ENCODE measurements around the gene SELENOW. TPM values are rescaled to one million over a fixed set of nuclear protein-coding genes. Genes with fewer than 3 reads are reported as not detected.
"Not testable (repeated sequence)": the region's sequence is repeated elsewhere in the genome, so short reads cannot be mapped to it uniquely, and the experiment has no call there.

Gene SELENOW
- total and polyA plus RNA-seq, 7 donors, result 329 to 3,138 (median 1,579) TPM

- no peaks in the 10 kb centered on the region for H3K9me3 ChIP-seq
- no peaks in the 10 kb centered on the region for H3K36me3 ChIP-seq
- DNase-seq, result no peak
Measured at GRCh38 chr19:47797996-47798903, 19.7 kb downstream of the SELENOW start.

GRCh38 chr19:47798904-47799266, 20.4 kb downstream of the SELENOW start:
- Histone ChIP-seq H3K4me3 (no peak overlapping the region), H3K27me3 (no peaks in the 10 kb centered on the region), H3K27ac (no peak overlapping the region), H3K36me3 (no peaks in the 10 kb centered on the region), H3K4me1 (no peaks in the 10 kb centered on the region), H3K9me3 (no peaks in the 10 kb centered on the region)
- no peak for TF ChIP-seq POLR2A (IDR thresholded peaks at IDR 0.05)
- no peak for TF ChIP-seq EP300 (IDR thresholded peaks at IDR 0.05)
- WGBS, 2 donors, result 85 to 92% methylated on average over 4 of the region's 4 CpGs
- DNase-seq, result no peak
- intact Hi-C loops (cut with DNase I), result no loop called here

More at GRCh38 chr19:47797996-47798903, 19.7 kb downstream of the SELENOW start:
- intact Hi-C loops (cut with DNase I), result no loop called here
- Histone ChIP-seq H3K27ac (no peak overlapping the region), H3K27me3 (no peaks in the 10 kb centered on the region), H3K4me1 (no peaks in the 10 kb centered on the region), H3K4me3 (no peak overlapping the region)
- TF ChIP-seq CTCF (IDR thresholded peaks at IDR 0.05) (no peak), EP300 (IDR thresholded peaks at IDR 0.05) (no peak), POLR2A (IDR thresholded peaks at IDR 0.05) (no peak), POLR2AphosphoS5 (IDR thresholded peaks at IDR 0.05) (no peak)
- WGBS, 2 donors, result 50 to 65% methylated on average over 14 of the region's 14 CpGs

- H3K36me3 ChIP-seq, result no peaks in the 10 kb centered on the region
- no peak overlapping the region for H3K27ac ChIP-seq
- H3K4me3 ChIP-seq, result no peak overlapping the region
- no peaks in the 10 kb centered on the region for H3K9me3 ChIP-seq
- WGBS, 2 donors, result 95 to 96% methylated on average over 4 of the region's 4 CpGs
- intact Hi-C loops (cut with DNase I), result no loop called here
- no peaks in the 10 kb centered on the region for H3K4me1 ChIP-seq
- H3K27me3 ChIP-seq, result no peaks in the 10 kb centered on the region
- no peak for DNase-seq
- no peak for TF ChIP-seq POLR2AphosphoS5 (IDR thresholded peaks at IDR 0.05)
- no peak for TF ChIP-seq POLR2A (IDR thresholded peaks at IDR 0.05)
- TF ChIP-seq CTCF (IDR thresholded peaks at IDR 0.05), result no peak
- no peak for TF ChIP-seq EP300 (IDR thresholded peaks at IDR 0.05)
Measured at GRCh38 chr19:47801270-47801669, 22.8 kb downstream of the SELENOW start.

DNA sequence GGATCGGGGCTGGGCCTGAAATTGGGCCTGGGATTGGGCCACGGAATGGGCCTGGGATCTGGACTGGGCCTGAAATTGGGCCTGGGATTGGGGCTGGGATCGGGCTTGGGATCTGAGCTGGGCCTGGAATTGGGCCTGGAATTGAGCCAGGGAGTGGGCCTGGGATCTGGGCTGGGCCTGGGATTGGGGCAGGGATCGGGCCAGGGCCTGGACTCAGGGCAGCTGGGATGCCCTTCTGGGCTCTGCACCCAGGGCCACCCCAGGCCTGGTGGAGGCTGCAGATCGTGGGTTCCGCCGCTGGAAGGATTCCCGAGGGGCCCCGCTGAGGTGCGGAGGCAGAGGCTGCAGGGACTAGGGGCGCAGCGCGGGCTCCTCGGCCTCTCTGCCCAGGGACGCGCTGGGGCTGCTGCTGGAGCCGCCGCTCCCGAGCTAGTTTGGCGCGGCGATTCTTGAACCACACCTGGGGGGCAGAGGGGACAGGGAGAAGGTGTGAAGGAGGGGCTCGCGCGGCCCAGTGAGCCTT, 24.1 kb downstream of the SELENOW start:
- WGBS, 2 donors, result 92 to 96% methylated on average over 23 to 25 of the region's 25 CpGs
- H3K27ac ChIP-seq, result no peak overlapping the region
- no peak for DNase-seq
- TF ChIP-seq POLR2AphosphoS5 (IDR thresholded peaks at IDR 0.05), result no peak
- no peak for TF ChIP-seq EP300 (IDR thresholded peaks at IDR 0.05)
- TF ChIP-seq CTCF (IDR thresholded peaks at IDR 0.05), result no peak
- no peak for TF ChIP-seq POLR2A (IDR thresholded peaks at IDR 0.05)
- no peaks in the 10 kb centered on the region for H3K4me1 ChIP-seq
- H3K4me3 ChIP-seq, result no peak overlapping the region
- intact Hi-C loops (cut with DNase I), result no loop called here
- H3K9me3 ChIP-seq, result no peaks in the 10 kb centered on the region
- no peaks in the 10 kb centered on the region for H3K36me3 ChIP-seq
- H3K27me3 ChIP-seq, result no peaks in the 10 kb centered on the region

DNA sequence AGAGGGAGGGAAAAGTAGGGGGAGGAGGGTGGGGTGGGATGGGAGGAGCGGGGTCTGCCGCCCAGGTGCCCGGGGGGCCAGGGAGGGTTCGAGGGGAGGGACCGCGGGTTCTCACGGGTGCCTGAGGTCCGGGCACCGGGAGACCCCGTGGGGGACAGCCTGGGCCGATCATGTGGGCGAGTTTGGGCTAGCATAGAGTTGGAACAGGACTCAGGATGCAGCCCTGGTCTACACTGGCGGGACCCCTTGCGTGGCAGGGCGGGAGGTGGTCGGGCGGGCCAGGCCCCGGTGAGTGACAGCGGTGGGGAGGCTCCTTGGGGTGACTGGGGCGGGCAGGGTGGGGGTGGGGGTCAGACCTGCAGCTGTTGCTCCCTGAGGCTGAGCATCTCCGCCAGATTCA, 24.6 kb downstream of the SELENOW start:
- 87 to 88% methylated on average over 21 of the region's 21 CpGs for WGBS, 2 donors
- intact Hi-C loops (cut with DNase I); H3K4me1 ChIP-seq; H3K9me3 ChIP-seq; H3K27ac ChIP-seq; H3K27me3 ChIP-seq; H3K4me3 ChIP-seq; H3K36me3 ChIP-seq; DNase-seq: not testable (repeated sequence)

GRCh38 chr19:47803671-47804070, 25.2 kb downstream of the SELENOW start:
- H3K27ac ChIP-seq; DNase-seq; H3K9me3 ChIP-seq; H3K36me3 ChIP-seq; H3K4me3 ChIP-seq; intact Hi-C loops (cut with DNase I); H3K4me1 ChIP-seq; H3K27me3 ChIP-seq: not testable (repeated sequence)
- 92 to 97% methylated on average over 11 of the region's 12 CpGs for WGBS, 2 donors

- intact Hi-C loops (cut with DNase I); H3K27me3 ChIP-seq; H3K27ac ChIP-seq; DNase-seq; H3K36me3 ChIP-seq; H3K4me1 ChIP-seq; H3K4me3 ChIP-seq; H3K9me3 ChIP-seq: not testable (repeated sequence)
- 85 to 87% methylated on average over 5 of the region's 5 CpGs for WGBS, 2 donors
Measured at GRCh38 chr19:47804451-47804850, 25.9 kb downstream of the SELENOW start, which contains the start of gene TPRX1. Gene TPRX1 (minus strand): TSS chr19:47804551. CDS start chr19:47804539, 12 bp downstream.
